MM.1S (cell line): ENCODE data around the gene GABRD.

Experiments used
- EZH2 ChIP-seq: fragments of 300-600 bp; sonication (generic); optimal IDR thresholded peaks from 2 replicates; pipeline ENCODE3; 2017; ENCODE audit warnings: low read depth, mild to moderate bottlenecking, antibody characterized with exemption, low read length, mixed read lengths
- EZH2phosphoT487 ChIP-seq: fragments of 300-600 bp; sonication (generic); IDR thresholded peaks from 2 replicates; pipeline ENCODE4 v1.6.1; 2018; ENCODE audit warnings: antibody characterized with exemption, low read length
- TF ChIP-seq, protein P1 (sequence below): fragments of 300-600 bp; sonication (generic); IDR thresholded peaks from 2 replicates; pipeline ENCODE4 v1.5.1; 2016; ENCODE audit warnings: antibody characterized with exemption, low read length, mixed read lengths

DNA sequence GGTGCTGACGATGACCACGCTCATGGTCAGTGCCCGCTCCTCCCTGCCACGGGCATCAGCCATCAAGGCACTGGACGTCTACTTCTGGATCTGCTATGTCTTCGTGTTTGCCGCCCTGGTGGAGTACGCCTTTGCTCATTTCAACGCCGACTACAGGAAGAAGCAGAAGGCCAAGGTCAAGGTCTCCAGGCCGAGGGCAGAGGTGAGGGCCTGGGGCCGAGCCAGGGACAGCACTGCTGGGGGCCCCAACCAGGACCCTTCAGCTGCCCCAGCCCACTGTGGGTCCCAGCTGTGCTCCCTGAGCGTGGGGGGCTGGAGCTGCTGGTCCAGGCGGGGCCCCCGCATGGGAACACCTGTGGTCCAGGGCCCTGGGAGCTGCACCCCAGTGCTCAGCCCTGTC is 10.4 kb downstream of the GABRD start:
- TF ChIP-seq, protein P1, sequence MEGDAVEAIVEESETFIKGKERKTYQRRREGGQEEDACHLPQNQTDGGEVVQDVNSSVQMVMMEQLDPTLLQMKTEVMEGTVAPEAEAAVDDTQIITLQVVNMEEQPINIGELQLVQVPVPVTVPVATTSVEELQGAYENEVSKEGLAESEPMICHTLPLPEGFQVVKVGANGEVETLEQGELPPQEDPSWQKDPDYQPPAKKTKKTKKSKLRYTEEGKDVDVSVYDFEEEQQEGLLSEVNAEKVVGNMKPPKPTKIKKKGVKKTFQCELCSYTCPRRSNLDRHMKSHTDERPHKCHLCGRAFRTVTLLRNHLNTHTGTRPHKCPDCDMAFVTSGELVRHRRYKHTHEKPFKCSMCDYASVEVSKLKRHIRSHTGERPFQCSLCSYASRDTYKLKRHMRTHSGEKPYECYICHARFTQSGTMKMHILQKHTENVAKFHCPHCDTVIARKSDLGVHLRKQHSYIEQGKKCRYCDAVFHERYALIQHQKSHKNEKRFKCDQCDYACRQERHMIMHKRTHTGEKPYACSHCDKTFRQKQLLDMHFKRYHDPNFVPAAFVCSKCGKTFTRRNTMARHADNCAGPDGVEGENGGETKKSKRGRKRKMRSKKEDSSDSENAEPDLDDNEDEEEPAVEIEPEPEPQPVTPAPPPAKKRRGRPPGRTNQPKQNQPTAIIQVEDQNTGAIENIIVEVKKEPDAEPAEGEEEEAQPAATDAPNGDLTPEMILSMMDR = no peak
- TF ChIP-seq EZH2phosphoT487 (no peak), EZH2 (no peak)
